ENCODE measurements around the gene UBXN6. TPM values are rescaled to one million over a fixed set of nuclear protein-coding genes. Genes with fewer than 3 reads are reported as not detected.

UBXN6 gene
- total RNA-seq, 1 experiment from 2014 or later: 76.5 TPM

- no peaks in the 10 kb centered on the region for H3K27me3 ChIP-seq (ENCODE audit: insufficient read depth, low read length)
- no peak for TF ChIP-seq JUND (IDR thresholded peaks at IDR 0.05)
- no peak for TF ChIP-seq EZH2 (IDR thresholded peaks at IDR 0.05)
- TF ChIP-seq POLR2A (IDR thresholded peaks at IDR 0.05; ENCODE audit: borderline replicate concordance, extremely low read depth, insufficient read depth, insufficient read length): no peak
- no TSS peak for BruUV-seq (replicated peaks)
- ChIA-PET CTCF (no interaction called here), POLR2A (no interaction called here), RAD21 (ENCODE audit: low non-redundant PET in 1 of 2, low total read pairs in 2 of 2, uncharacterized antibody in 2 of 2, unreplicated experiment in 2 of 2) (no interaction called here)
- no peaks in the 10 kb centered on the region for H3K9me3 ChIP-seq (ENCODE audit: control insufficient read depth in 1 of 2, insufficient read depth in 1 of 2, low read depth in 1 of 2, low read length in 2 of 2)
- H3K4me2 ChIP-seq (ENCODE audit: low read length): no peak overlapping the region
- H4K20me1 ChIP-seq (ENCODE audit: insufficient read depth): no peaks in the 10 kb centered on the region
- no peak overlapping the region for H3K4me3 ChIP-seq (replicated peaks in 1 of 2; ENCODE audit: low read depth in 1 of 2, low read length in 2 of 2)
- no peaks in the 10 kb centered on the region for H3K9me2 ChIP-seq (ENCODE audit: insufficient read depth)
- H3K4me1 ChIP-seq (ENCODE audit: control insufficient read depth in 1 of 2, insufficient read depth in 2 of 2, low read length in 2 of 2): no peaks in the 10 kb centered on the region
- ATAC-seq (no peak; the same call in 1 of the 2 replicates), DNase-seq (ENCODE audit: low read depth, low spot score) (no peak)
- H3K27ac ChIP-seq (ENCODE audit: low read depth, low read length): no peak overlapping the region
- peaks cover 38% of the 10 kb centered on the region for H3K79me2 ChIP-seq (ENCODE audit: insufficient read depth, low read length)
- H2AFZ ChIP-seq (ENCODE audit: low read depth, low read length, poor library complexity, severe bottlenecking): no peak overlapping the region
- no peak overlapping the region for H3K9ac ChIP-seq (ENCODE audit: low read length)
- H3K36me3 ChIP-seq (ENCODE audit: control insufficient read depth in 1 of 2, insufficient read depth in 2 of 2, low read length in 2 of 2): peaks cover 31 to 47% of the 10 kb centered on the region in 2 experiments; a peak in 3 of 4 replicates
- intact Hi-C loops (cut with micrococcal nuclease): no loop called here
Measured at GRCh38 chr19:4437103-4437502, 20.5 kb downstream of the UBXN6 start.

- intact Hi-C loops (cut with micrococcal nuclease): no loop called here
- ChIA-PET RAD21 (ENCODE audit: low non-redundant PET in 1 of 2, low total read pairs in 2 of 2, uncharacterized antibody in 2 of 2, unreplicated experiment in 2 of 2) (no interaction called here), POLR2A (no interaction called here), CTCF (no interaction called here)
- ATAC-seq (peak; percentile 24; the same call in 1 of the 2 replicates), DNase-seq (ENCODE audit: low read depth, low spot score) (no peak)
- H3K4me1 ChIP-seq (ENCODE audit: control insufficient read depth in 1 of 2, insufficient read depth in 2 of 2, low read length in 2 of 2): no peaks in the 10 kb centered on the region
- H3K9me3 ChIP-seq (ENCODE audit: control insufficient read depth in 1 of 2, insufficient read depth in 1 of 2, low read depth in 1 of 2, low read length in 2 of 2): no peaks in the 10 kb centered on the region
- H2AFZ ChIP-seq (ENCODE audit: low read depth, low read length, poor library complexity, severe bottlenecking): no peak overlapping the region
- no peak for TF ChIP-seq ZFX (IDR thresholded peaks at IDR 0.05)
- no TSS peak for BruUV-seq (replicated peaks)
- peaks cover 38% of the 10 kb centered on the region for H3K79me2 ChIP-seq (ENCODE audit: insufficient read depth, low read length)
- H4K20me1 ChIP-seq (ENCODE audit: insufficient read depth): no peaks in the 10 kb centered on the region
- peaks cover 36 to 55% of the 10 kb centered on the region in 2 experiments; a peak in 3 of 4 replicates for H3K36me3 ChIP-seq (ENCODE audit: control insufficient read depth in 1 of 2, insufficient read depth in 2 of 2, low read length in 2 of 2)
- H3K27me3 ChIP-seq (ENCODE audit: insufficient read depth, low read length): no peaks in the 10 kb centered on the region
- no peak overlapping the region for H3K4me3 ChIP-seq (replicated peaks in 1 of 2; ENCODE audit: low read depth in 1 of 2, low read length in 2 of 2)
- no peak overlapping the region for H3K27ac ChIP-seq (ENCODE audit: low read depth, low read length)
- no peak overlapping the region for H3K9ac ChIP-seq (ENCODE audit: low read length)
- H3K4me2 ChIP-seq (ENCODE audit: low read length): no peak overlapping the region
- H3K9me2 ChIP-seq (ENCODE audit: insufficient read depth): no peaks in the 10 kb centered on the region
Measured at GRCh38 chr19:4436231-4436630, 21.4 kb downstream of the UBXN6 start.

GRCh38 chr19:4434391-4434790 is 23.2 kb downstream of the UBXN6 start:
- Histone ChIP-seq H4K20me1 (ENCODE audit: insufficient read depth) (no peaks in the 10 kb centered on the region), H3K9me3 (ENCODE audit: control insufficient read depth in 1 of 2, insufficient read depth in 1 of 2, low read depth in 1 of 2, low read length in 2 of 2) (no peaks in the 10 kb centered on the region), H3K27me3 (ENCODE audit: insufficient read depth, low read length) (no peaks in the 10 kb centered on the region), H3K4me2 (ENCODE audit: low read length) (no peak overlapping the region), H2AFZ (ENCODE audit: low read depth, low read length, poor library complexity, severe bottlenecking) (no peak overlapping the region), H3K4me3 (replicated peaks in 1 of 2; ENCODE audit: low read depth in 1 of 2, low read length in 2 of 2) (no peak overlapping the region), H3K9me2 (ENCODE audit: insufficient read depth) (no peaks in the 10 kb centered on the region), H3K79me2 (ENCODE audit: insufficient read depth, low read length) (peaks cover 27% of the 10 kb centered on the region), H3K27ac (ENCODE audit: low read depth, low read length) (no peak overlapping the region), H3K36me3 (ENCODE audit: control insufficient read depth in 1 of 2, insufficient read depth in 2 of 2, low read length in 2 of 2) (peaks cover 41 to 66% of the 10 kb centered on the region in 2 experiments; a peak in 3 of 4 replicates), H3K9ac (ENCODE audit: low read length) (no peak overlapping the region), H3K4me1 (ENCODE audit: control insufficient read depth in 1 of 2, insufficient read depth in 2 of 2, low read length in 2 of 2) (no peaks in the 10 kb centered on the region)
- DNase-seq (ENCODE audit: low read depth, low spot score) (no peak), ATAC-seq (no peak)
- BruUV-seq (replicated peaks): no TSS peak
- ChIA-PET CTCF (no interaction called here), RAD21 (ENCODE audit: low non-redundant PET in 1 of 2, low total read pairs in 2 of 2, uncharacterized antibody in 2 of 2, unreplicated experiment in 2 of 2) (no interaction called here), POLR2A (no interaction called here)
- TF ChIP-seq SRF (IDR thresholded peaks at IDR 0.05; ENCODE audit: low read depth) (no peak), EZH2 (IDR thresholded peaks at IDR 0.05) (no peak), POLR2A (IDR thresholded peaks at IDR 0.05; ENCODE audit: borderline replicate concordance, extremely low read depth, insufficient read depth, insufficient read length) (no peak), TCF7L2 (IDR thresholded peaks at IDR 0.05; ENCODE audit: borderline replicate concordance, extremely low read depth, insufficient read depth, insufficient read length) (no peak), ZNF274 (IDR thresholded peaks at IDR 0.05; ENCODE audit: low read depth, low read length) (no peak)
- intact Hi-C loops (cut with micrococcal nuclease): no loop called here
